ENCODE data around the gene KRTAP27-1.
A peak's percentile ranks its signal among the peaks of the same experiment; 100 is the strongest.

The KRTAP27-1 gene

GRCh38 chr21:30336596-30336995 lies 898 bp downstream of the KRTAP27-1 start:
- no peak for TF ChIP-seq CTCF (IDR thresholded peaks at IDR 0.05; ENCODE audit: insufficient read depth, low read length, missing control alignments)
- no peak overlapping the region for H3K4me3 ChIP-seq (ENCODE audit: low read depth, low read length)
- ChIA-PET CTCF (no interaction called here), POLR2A (no interaction called here)
- DNase-seq (ENCODE audit: low read depth, low spot score), result peak; percentile 23

- no peak for TF ChIP-seq CTCF (IDR thresholded peaks at IDR 0.05; ENCODE audit: insufficient read depth, low read length, missing control alignments)
- ChIA-PET POLR2A (no interaction called here), CTCF (interaction anchor here (1.0 kb wide), 1 partner anchor 8 kb away, joined by 4 read pairs; no protein-coding TSS in a partner anchor)
- no peak for DNase-seq (ENCODE audit: low read depth, low spot score)
- H3K4me3 ChIP-seq (ENCODE audit: low read depth, low read length), result no peak overlapping the region
These were observed 3.8 kb downstream of the KRTAP27-1 start for GRCh38 chr21:30333736-30334135.

- no peak overlapping the region for H3K4me3 ChIP-seq (ENCODE audit: low read depth, low read length)
- ChIA-PET CTCF (interaction anchor here (1.0 kb wide), 1 partner anchor 9 kb away, joined by 4 read pairs; no protein-coding TSS in a partner anchor), POLR2A (no interaction called here)
- TF ChIP-seq CTCF (IDR thresholded peaks at IDR 0.05; ENCODE audit: insufficient read depth, low read length, missing control alignments), result no peak
- DNase-seq (ENCODE audit: low read depth, low spot score), result no peak
These were observed 4.8 kb downstream of the KRTAP27-1 start for GRCh38 chr21:30332681-30333080.

- no peak for DNase-seq (ENCODE audit: low read depth, low spot score)
- H3K4me3 ChIP-seq (ENCODE audit: low read depth, low read length), result no peak overlapping the region
- CTCF ChIA-PET, result no interaction called here
- POLR2A ChIA-PET, result interaction anchor here (0.6 kb wide), 1 partner anchor 874 kb away, joined by 3 read pairs; no protein-coding TSS in a partner anchor
- TF ChIP-seq CTCF (IDR thresholded peaks at IDR 0.05; ENCODE audit: insufficient read depth, low read length, missing control alignments), result no peak
These were observed 8.2 kb downstream of the KRTAP27-1 start for GRCh38 chr21:30329203-30329875.

DNA sequence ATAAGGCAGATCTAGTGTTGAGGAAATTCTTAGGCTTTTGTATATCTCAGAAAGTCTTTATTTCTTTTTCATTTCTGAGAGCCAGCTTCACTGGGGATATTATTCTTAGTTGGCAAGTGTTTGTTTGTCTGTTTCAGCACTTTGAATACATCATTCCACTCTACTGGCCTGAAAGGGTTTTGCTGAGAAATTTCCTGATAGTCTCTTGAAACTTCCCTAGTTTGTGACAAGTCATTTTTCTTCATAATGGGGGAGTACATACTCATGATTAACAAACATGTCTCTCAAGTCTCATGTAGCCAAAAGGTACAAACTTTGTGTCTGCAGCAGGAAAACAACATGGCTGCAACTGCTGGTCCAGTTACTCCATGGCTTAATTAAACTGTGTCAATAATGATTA lies 11.1 kb downstream of the KRTAP27-1 start:
- ChIA-PET POLR2A (no interaction called here), CTCF (no interaction called here)
- no peak for DNase-seq (ENCODE audit: low read depth, low spot score)
- no peak overlapping the region for H3K4me3 ChIP-seq (ENCODE audit: low read depth, low read length)
- no peak for TF ChIP-seq CTCF (IDR thresholded peaks at IDR 0.05; ENCODE audit: insufficient read depth, low read length, missing control alignments)

DNA sequence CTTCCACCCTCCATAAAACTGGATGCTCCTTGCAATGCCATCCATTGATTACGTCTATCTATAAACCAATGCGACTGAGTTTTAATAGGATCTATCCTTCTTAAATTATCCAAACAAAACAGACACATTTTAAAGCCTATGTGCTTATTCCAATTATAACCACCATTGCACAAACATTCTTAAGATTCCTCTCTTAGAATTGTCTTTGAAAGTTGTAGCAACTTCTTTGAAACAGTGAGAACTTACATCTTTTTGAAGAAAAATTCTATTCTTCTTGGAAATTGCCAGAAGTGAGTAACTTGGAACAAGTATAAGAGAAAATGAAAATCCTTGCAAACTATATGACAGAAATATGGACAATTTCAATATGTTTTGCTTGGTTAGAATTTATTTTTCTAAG lies 17.3 kb downstream of the KRTAP27-1 start, which contains the start of gene KRTAP26-1:
TSS of gene KRTAP26-1 (minus strand) at position 101 of the 400 bp plus-strand sequence. CDS start 280 bp downstream, outside the sequence.
- POLR2A ChIA-PET, result no interaction called here
- no peak for DNase-seq (ENCODE audit: low read depth, low spot score)
- no peak within 1 kb of the TSS for H3K4me3 ChIP-seq (ENCODE audit: low read depth, low read length)
- CTCF ChIA-PET, result no interaction called here
- no peak for TF ChIP-seq CTCF (IDR thresholded peaks at IDR 0.05; ENCODE audit: insufficient read depth, low read length, missing control alignments)
